GM04503 (cell line): Measurements from ENCODE around the gene NCKAP5L.
"Not testable (repeated sequence)": the region's sequence is repeated elsewhere in the genome, so short reads cannot be mapped to it uniquely, and the experiment has no call there.

Experiments
- DNase-seq: peaks from one replicate; pipeline ENCODE4 v3.0.0-alpha.2; 2012; ENCODE audit warnings: low read depth

The NCKAP5L gene

DNA sequence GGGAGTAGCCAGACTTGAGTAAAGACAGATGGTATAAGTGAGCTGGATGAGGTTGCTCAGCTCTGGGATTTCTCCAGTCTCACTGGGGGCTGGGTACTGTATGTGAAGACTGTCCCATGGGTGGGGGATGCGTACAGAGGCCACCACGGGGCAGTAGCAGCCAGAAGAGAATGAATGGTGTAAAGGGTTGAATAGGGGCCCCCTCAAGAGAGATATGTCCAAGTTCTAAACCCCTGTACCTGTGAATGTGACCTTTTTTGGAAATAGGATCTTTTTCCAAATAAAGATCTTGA lies 36.5 kb upstream of the NCKAP5L start:
- DNase-seq: no peak

DNA sequence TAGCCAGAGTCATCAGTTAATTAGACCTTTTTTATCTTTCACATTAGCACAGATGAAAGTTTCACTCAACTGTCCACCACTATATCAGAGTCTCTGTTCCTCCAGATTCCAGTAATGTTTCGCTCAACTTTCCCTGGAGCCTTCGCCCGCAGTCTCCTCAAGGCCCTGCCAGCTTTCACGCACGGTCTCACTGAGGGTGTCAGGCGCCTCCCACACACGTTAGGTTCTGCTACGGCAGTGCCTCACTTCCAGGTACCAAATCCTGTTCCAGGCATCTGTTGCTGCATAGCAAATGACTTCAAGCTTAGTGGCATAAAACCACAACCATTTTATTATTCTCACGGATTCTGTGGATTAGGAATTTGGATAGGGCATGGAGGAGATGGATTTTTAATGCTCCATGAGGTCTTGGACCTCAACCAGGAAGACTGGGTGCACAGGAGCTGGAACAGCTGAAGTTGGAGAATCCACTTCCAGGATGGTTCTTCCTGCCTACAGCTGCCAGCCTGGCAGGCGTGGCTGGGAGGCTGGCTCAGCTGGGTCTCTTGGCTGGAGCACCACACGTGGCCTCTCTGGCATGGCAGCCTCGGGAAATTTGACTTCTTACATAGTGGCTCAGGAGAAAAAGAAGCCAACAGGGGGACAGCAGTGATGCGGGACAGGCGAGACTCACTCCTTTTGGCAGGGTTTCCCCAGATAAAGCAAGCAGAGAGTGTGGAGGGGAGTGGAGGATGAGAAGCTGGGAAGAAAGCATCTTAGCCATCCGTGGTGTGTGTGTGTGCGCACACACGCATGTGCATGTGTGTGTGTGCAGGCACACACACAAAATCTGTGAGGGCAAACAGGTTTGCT lies 36.0 kb upstream of the NCKAP5L start:
- no peak for DNase-seq

GRCh38 chr12:49860921-49861320 lies 32.7 kb upstream of the NCKAP5L start:
- DNase-seq: not testable (repeated sequence)

GRCh38 chr12:49855890-49856289 lies 27.7 kb upstream of the NCKAP5L start:
- DNase-seq: not testable (repeated sequence)

GRCh38 chr12:49854976-49855375 lies 26.8 kb upstream of the NCKAP5L start:
- DNase-seq: no peak

DNA sequence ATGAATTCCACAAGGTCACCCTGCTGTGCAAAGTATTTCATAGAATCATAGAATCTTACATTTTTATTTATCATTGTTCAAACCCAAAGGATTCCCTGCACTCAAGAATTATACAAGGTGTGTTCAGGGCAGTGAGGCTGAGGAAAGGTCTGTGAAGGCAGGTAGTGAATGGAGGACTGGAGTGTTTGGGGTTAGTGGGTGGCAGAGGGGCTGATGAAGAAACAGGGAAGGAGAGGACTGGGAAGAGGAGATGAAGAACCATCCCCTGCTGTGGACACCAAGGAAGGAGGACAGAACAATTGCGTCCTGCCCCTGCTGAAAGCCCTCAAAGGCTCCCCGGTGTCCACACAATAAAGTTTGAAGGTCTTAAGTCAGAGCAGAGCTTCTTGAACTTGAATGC lies 25.5 kb upstream of the NCKAP5L start:
- no peak for DNase-seq

DNA sequence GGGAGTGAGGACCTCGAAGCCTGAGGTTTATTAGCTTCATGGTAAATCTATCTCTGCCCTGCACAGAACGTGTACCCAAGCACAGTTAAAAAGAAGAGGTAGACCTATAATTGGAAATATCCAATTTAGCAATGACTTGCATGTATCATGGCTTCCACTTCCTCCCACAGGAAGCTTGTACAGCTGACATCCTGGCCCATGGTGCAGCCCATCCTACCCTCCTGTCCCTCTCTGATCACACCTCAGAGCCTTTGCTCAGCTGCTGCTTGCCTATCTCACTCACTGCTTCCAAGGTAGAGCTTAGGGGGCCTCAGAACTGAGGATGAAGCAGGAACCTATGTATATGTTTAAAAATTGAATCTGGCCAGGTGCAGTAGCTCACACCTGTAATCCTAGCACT lies 18.9 kb upstream of the NCKAP5L start:
- DNase-seq: no peak

DNA sequence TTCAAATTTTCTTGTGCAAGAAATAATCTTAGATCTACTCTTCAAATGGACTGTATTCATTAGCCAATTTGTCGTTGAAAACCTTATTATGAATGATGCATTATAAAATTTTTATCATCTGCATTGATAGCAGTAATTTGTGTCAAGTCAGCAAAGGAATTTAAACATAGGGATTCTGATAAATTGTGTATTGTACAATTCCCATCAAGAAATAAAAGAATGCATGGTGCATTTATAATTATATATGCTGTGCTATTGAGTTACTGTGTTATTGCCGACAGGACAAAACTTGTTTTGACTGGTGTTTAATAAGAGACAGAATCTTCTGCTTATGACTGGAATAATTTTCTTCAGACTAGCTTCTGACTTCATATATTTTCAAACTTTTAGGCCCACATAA lies 17.8 kb upstream of the NCKAP5L start:
- no peak for DNase-seq

GRCh38 chr12:49843876-49844437 lies 15.7 kb upstream of the NCKAP5L start:
- no peak for DNase-seq

GRCh38 chr12:49843411-49843810 lies 15.2 kb upstream of the NCKAP5L start:
- no peak for DNase-seq

DNA sequence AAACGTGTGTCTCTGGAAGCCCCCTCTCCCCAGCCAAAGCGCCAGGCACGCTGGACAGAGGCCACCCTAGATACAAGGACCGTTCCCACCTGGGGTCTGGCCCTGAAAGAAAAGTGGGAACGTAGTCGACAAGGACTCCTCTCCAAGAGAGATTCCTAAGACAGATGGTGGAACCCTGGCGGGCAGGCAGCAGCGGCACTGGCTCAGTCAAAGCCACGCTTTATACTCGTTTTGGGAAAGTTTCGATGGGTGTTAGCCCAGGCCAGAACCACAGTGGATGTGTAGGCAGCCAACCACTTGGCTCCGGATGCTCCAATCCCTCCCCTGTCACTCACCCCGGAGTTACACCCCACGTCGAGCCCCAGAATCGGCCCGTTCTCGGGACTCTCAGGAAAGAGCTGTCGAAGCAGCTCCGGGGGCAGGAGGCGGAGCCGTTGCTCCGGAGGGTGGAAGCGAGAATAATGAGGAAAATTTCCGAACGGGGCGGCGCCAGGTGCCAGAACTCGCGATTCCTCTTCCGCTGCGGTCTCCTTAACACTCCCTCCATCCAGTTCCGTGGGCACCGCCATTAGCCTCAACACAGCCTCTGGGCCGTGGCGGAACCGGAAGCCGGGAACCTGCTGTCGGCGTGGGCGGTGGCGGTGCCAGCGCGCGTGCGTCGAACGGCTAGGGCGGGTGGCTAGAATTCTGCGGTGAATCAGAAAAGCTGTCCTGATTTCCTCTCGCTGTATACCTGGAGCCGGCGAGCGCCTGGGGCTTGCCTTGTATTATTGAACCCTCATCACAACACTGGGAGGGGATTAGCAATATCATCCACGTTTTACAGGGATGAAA lies 14.5 kb upstream of the NCKAP5L start, which contains the start of gene BCDIN3D:
Gene BCDIN3D, minus strand, starts transcription at position 588 of the 834 bp plus-strand sequence. Its CDS starts 19 bp downstream, at position 569.
- peak; percentile 61 for DNase-seq

GRCh38 chr12:49838973-49839633 lies 10.9 kb upstream of the NCKAP5L start:
- DNase-seq: no peak

DNA sequence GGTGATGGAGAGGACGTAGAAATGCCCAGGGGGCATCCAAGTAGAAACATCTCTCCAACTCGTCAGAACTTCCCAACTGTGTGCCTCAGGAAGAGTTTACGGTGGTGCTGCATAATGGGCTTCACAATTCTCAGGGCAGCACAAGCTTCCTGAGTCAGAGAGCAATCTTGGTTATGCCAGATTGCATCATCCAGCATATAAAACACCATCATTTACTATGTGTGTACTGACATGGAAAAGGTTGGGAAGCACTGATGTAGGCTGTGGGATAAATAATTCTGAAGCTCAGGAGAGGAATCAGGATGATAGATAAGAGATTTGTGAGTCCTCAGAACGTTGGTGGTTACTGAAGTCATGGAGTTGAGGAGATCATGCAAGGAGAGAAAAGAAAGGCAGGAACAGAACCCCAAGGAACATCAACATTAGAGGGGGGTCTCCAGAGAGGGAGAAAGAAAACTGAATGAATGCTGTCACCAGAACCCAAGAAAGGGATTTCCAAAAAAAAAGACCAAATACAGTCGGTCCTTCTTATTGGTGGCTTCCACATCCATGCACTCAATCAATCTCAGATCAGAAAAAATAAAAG lies 4.7 kb upstream of the NCKAP5L start:
- DNase-seq: peak; percentile 57

DNA sequence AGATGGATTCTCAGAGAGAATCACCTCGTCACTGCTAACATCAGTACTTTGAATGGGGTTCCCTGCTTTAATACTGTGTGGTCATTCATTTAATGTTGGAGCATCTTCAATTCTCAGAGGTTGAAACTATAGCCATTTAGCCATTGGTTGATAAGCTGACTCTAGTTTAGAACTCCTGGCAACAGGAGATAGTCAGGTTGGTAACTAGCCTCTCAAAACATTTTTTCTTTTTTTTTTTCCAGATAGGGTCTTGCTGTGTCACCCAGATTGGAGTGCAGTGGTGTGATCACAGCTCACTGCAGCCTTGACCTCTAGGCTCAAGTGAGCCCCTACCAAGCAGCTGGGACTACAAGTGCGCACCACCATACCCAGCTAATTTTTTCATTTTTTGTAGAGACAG lies 3.5 kb upstream of the NCKAP5L start:
- DNase-seq: no peak

DNA sequence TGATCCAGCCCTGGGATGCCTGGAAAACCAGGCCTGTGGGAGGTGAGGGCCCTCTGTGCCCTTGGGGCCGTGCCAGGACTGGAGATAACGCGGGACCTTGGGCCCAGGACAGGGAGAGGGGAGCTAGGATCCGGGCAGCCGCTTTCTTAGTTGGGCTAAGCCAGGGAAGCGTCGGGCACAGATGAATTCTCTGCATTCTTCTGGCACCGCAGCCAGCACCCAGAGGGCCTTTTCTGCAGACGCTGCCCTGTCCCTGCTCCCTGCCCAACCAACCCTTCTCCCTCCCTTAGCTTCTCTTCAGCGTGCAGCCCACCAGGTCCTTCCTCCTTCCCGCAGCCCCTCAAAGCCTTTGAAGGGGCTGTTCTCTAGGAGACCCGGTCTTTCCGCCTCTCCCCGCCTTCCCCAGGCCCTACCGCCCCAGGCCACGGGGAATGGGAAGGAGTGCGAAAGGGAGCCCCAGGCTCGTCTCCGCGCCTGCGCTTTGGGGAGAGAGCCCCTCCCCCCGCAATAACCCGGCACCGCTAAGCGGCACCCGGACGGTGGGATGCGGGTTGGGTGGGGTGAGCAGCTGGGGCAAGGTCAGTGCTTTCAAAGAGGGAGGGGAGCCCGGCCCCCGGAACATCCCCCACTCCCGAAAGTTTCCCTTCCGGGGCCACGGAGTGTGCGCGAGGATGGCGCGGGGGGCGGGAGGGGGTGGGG lies 663 bp downstream of the NCKAP5L start:
- peak; percentile 35 for DNase-seq

- DNase-seq: no peak
These were observed 1.2 kb downstream of the NCKAP5L start for GRCh38 chr12:49827051-49827400.

- DNase-seq: no peak
These were observed 2.2 kb downstream of the NCKAP5L start for GRCh38 chr12:49825971-49826421.

DNA sequence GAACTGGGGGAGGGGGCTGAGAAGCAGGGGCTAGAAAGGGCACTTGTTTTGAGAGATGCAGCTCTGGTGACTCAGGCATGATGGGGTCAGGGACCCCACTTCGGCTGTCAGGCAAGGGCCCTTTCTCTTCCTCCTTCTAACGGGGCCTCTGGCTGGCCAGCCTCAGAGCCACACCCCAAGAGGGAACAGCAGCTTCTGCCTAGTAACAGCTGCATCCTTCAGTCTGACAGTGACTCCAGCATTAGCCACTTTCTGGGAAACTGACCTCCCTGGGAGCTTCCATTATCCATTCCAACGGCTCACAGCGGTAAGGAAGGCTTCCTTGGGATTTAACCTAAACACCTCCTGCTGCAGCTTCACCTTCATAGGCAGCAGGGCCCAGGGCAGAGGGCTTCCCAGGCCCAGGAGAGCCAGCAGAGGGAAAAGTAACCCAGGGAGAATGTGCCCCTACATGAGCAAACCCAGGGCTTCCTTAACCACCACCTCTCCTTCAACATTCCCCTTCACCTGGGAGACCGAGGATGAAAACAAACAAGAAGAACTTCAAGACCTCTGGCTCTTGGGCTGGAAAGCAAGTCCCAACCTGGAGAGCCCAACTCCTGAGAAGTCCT lies 2.7 kb downstream of the NCKAP5L start:
- DNase-seq: no peak

- DNase-seq: no peak
These were observed 3.3 kb downstream of the NCKAP5L start for GRCh38 chr12:49824895-49825294.

- DNase-seq: no peak
These were observed 3.8 kb downstream of the NCKAP5L start for GRCh38 chr12:49824416-49824815.

GRCh38 chr12:49823951-49824350 lies 4.3 kb downstream of the NCKAP5L start:
- DNase-seq: no peak
